ENCODE measurements around the gene HABP2. TPM values are rescaled to one million over a fixed set of nuclear protein-coding genes. Genes with fewer than 3 reads are reported as not detected.

Gene HABP2
- total and polyA plus RNA-seq, 2 of the 4 experiments (the other 2 are of a cell fraction): not detected

- no peak overlapping the region for H3K18ac ChIP-seq (ENCODE audit: low read depth, low read length)
- H3K9me1 ChIP-seq (ENCODE audit: insufficient read depth, low read length): no peaks in the 10 kb centered on the region
- no peak overlapping the region for H2BK15ac ChIP-seq (ENCODE audit: low read depth, low read length)
- intact Hi-C loops (cut with micrococcal nuclease): no loop called here
- 0% methylated on average over 2 of the region's 8 CpGs; no CpG with 5 or more reads in 1 of the 2 experiments for WGBS, 2 experiments (ENCODE audit: extremely low coverage in 2 of 2, insufficient read length in 1 of 2)
- H2BK5ac ChIP-seq (ENCODE audit: low read depth, low read length, poor library complexity, severe bottlenecking): no peak overlapping the region
- H4K91ac ChIP-seq (ENCODE audit: insufficient read depth, low read depth, low read length): no peak overlapping the region
- H3K27me3 ChIP-seq (ENCODE audit: control insufficient read depth, insufficient read depth, low read length): no peaks in the 10 kb centered on the region
- DNase-seq: no peak
- no peak overlapping the region for H2AK5ac ChIP-seq (ENCODE audit: low read depth, low read length)
- no peak overlapping the region for H3K56ac ChIP-seq (ENCODE audit: extremely low read depth, insufficient read depth, low read length)
- H3K4ac ChIP-seq (ENCODE audit: low read depth, low read length): no peak overlapping the region
- no peak overlapping the region for H2AK9ac ChIP-seq (replicated peaks; ENCODE audit: low read depth, low read length, poor library complexity)
- ChIA-PET CTCF (no interaction called here), POLR2A (ENCODE audit: unreplicated experiment) (no interaction called here)
- no peaks in the 10 kb centered on the region for H3K36me3 ChIP-seq (ENCODE audit: control insufficient read depth, insufficient read depth, low read length)
- no peak for ATAC-seq (ENCODE audit: low read depth)
- in situ Hi-C loops (cut with MboI; ENCODE audit: low sequenced_read_pairs): no loop called here
- no peak overlapping the region for H2BK120ac ChIP-seq (ENCODE audit: low read depth, low read length)
- no peak overlapping the region for H3K27ac ChIP-seq (ENCODE audit: insufficient read depth, low read length)
- H3K79me1 ChIP-seq (ENCODE audit: low read depth in 1 of 2, low read length in 2 of 2): no peaks in the 10 kb centered on the region
- H3K23ac ChIP-seq (ENCODE audit: low read depth, low read length): no peak overlapping the region
- H3K9ac ChIP-seq (ENCODE audit: low read depth, low read length): no peak overlapping the region
- no peak overlapping the region for H3K14ac ChIP-seq (replicated peaks; ENCODE audit: low read depth, low read length)
- no peaks in the 10 kb centered on the region for H3K9me3 ChIP-seq (ENCODE audit: control insufficient read depth, insufficient read depth, low read length)
- no TSS peak for BruUV-seq (replicated peaks)
- H3K4me2 ChIP-seq (ENCODE audit: low read depth, low read length): no peak overlapping the region
- H4K8ac ChIP-seq (ENCODE audit: low read depth in 2 of 2, low read length in 2 of 2): no peak overlapping the region
- no peaks in the 10 kb centered on the region for H4K20me1 ChIP-seq (ENCODE audit: insufficient read depth, low read length)
- H3K4me3 ChIP-seq (ENCODE audit: insufficient read depth, low read depth, low read length): no peak overlapping the region
- no peak overlapping the region for H4K5ac ChIP-seq (ENCODE audit: low read depth, low read length)
- no peak overlapping the region for H2AFZ ChIP-seq (replicated peaks; ENCODE audit: low read length, poor library complexity)
- TF ChIP-seq CEBPB (IDR thresholded peaks at IDR 0.05; ENCODE audit: low read depth, low read length) (no peak), BHLHE40 (IDR thresholded peaks at IDR 0.05; ENCODE audit: low read depth, low read length) (no peak), RCOR1 (IDR thresholded peaks at IDR 0.05; ENCODE audit: insufficient replicate concordance, low read length) (no peak), RFX5 (IDR thresholded peaks at IDR 0.05; ENCODE audit: low read depth, low read length) (no peak), CTCF (conservative IDR thresholded peaks at IDR 0.05; ENCODE audit: low read depth, low read length) (no peak), CHD1 (IDR thresholded peaks at IDR 0.05; ENCODE audit: low read depth, low read length) (no peak), NFE2L2 (IDR thresholded peaks at IDR 0.05; ENCODE audit: low read depth, low read length) (no peak), MAFK (IDR thresholded peaks at IDR 0.05; ENCODE audit: low read depth, low read length) (no peak), MAZ (IDR thresholded peaks at IDR 0.05; ENCODE audit: borderline replicate concordance, low read depth, low read length) (no peak), POLR2A (IDR thresholded peaks at IDR 0.05; ENCODE audit: low read depth, low read length) (no peak), MXI1 (IDR thresholded peaks at IDR 0.05; ENCODE audit: borderline replicate concordance, low read depth, low read length) (no peak), RAD21 (IDR thresholded peaks at IDR 0.05; ENCODE audit: low read length) (no peak), SMC3 (IDR thresholded peaks at IDR 0.05; ENCODE audit: low read depth, low read length) (no peak), FOS (IDR thresholded peaks at IDR 0.05; ENCODE audit: low read depth, low read length) (no peak), ELK1 (IDR thresholded peaks at IDR 0.05; ENCODE audit: borderline replicate concordance, low read depth, low read length) (no peak)
- TF ChIP-seq, protein P1, sequence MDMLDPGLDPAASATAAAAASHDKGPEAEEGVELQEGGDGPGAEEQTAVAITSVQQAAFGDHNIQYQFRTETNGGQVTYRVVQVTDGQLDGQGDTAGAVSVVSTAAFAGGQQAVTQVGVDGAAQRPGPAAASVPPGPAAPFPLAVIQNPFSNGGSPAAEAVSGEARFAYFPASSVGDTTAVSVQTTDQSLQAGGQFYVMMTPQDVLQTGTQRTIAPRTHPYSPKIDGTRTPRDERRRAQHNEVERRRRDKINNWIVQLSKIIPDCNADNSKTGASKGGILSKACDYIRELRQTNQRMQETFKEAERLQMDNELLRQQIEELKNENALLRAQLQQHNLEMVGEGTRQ (IDR thresholded peaks at IDR 0.05; ENCODE audit: low read depth, low read length): no peak
- no peak overlapping the region for H2BK20ac ChIP-seq (ENCODE audit: low read depth, low read length)
- no peaks in the 10 kb centered on the region for H3K4me1 ChIP-seq (ENCODE audit: control insufficient read depth, insufficient read depth, low read length)
- dilution Hi-C loops (cut with HindIII; ENCODE audit: low sequenced_read_pairs, unreplicated experiment): no loop called here
These were observed 16.7 kb downstream of the HABP2 start for GRCh38 chr10:113569576-113569975.

Measured in IMR-90 (cell line).